SU-DHL-6 (cell line): ENCODE results near the gene ZNF45.

Source experiments
- H2AFZ ChIP-seq: fragments of 200-600 bp; sonication (generic); 2 replicates; pipeline ENCODE4 v1.6.1; 2014; ENCODE audit warnings: low read depth, mild to moderate bottlenecking, moderate library complexity, mixed read lengths, antibody characterized with exemption, low read length; ENCODE audit not compliant: severe bottlenecking
- H3F3A ChIP-seq: fragments of 200-600 bp; shearing (Covaris generic); 2 replicates; pipeline ENCODE4 v1.6.0; 2016; ENCODE audit warnings: antibody characterized with exemption, mild to moderate bottlenecking; ENCODE audit not compliant: insufficient read depth
- H3K27ac ChIP-seq: fragments of 200-600 bp; sonication (generic); 2 replicates; pipeline ENCODE4 v1.5.1; 2016; ENCODE audit warnings: low read depth, mild to moderate bottlenecking, low read length, moderate library complexity, mixed read lengths
- H3K27me3 ChIP-seq: fragments of 200-600 bp; sonication (generic), shearing (Covaris generic); 2 replicates; pipeline ENCODE4 v1.6.0; 2014; ENCODE audit warnings: mild to moderate bottlenecking, low read length
- H3K36me3 ChIP-seq: fragments of 200-600 bp; sonication (generic); 2 replicates; pipeline ENCODE4 v1.6.1; 2014; ENCODE audit warnings: mild to moderate bottlenecking, low read length, mixed read lengths
- H3K4me2 ChIP-seq: fragments of 300-600, 200-600 bp; shearing (Covaris generic), sonication (generic); 2 replicates; pipeline ENCODE4 v1.6.0; 2014; ENCODE audit warnings: low read length, low read depth, mild to moderate bottlenecking; ENCODE audit not compliant: poor library complexity, severe bottlenecking
- H3K4me3 ChIP-seq: fragments of 200-600 bp; sonication (generic); 2 replicates; pipeline ENCODE4 v1.5.1; 2014; ENCODE audit warnings: antibody characterized with exemption, low read length, mild to moderate bottlenecking, mixed read lengths; ENCODE audit not compliant: insufficient read depth, poor library complexity, severe bottlenecking
- H3K79me2 ChIP-seq: fragments of 200-600 bp; sonication (generic); 2 replicates; pipeline ENCODE4 v1.6.1; 2014; ENCODE audit warnings: mild to moderate bottlenecking, low read length, moderate library complexity; ENCODE audit not compliant: insufficient read depth
- H3K9ac ChIP-seq: fragments of 200-600 bp; sonication (generic); 2 replicates; pipeline ENCODE4 v1.7.0; 2014; ENCODE audit warnings: mild to moderate bottlenecking, low read length
- H3K9me2 ChIP-seq: fragments of 200-600 bp; sonication (generic); replicated peaks from 2 replicates; pipeline ENCODE4 v1.6.1; 2014; ENCODE audit warnings: low read length; ENCODE audit not compliant: insufficient read depth
- H3K9me3 ChIP-seq: fragments of 200-600 bp; sonication (generic); 2 replicates; pipeline ENCODE4 v1.6.1; 2014; ENCODE audit warnings: low read length, mixed read lengths; ENCODE audit not compliant: insufficient read depth
- H4K20me1 ChIP-seq: fragments of 200-600 bp; sonication (generic); 2 replicates; pipeline ENCODE4 v1.6.1; 2014; ENCODE audit warnings: low read depth, mild to moderate bottlenecking, antibody characterized with exemption, low read length, moderate library complexity, mixed read lengths
- CTCF ChIP-seq: fragments of 200-600 bp; sonication (generic); IDR thresholded peaks from one replicate; pipeline ENCODE4 v1.5.1; 2017; ENCODE audit warnings: antibody characterized with exemption, mild to moderate bottlenecking, low read length, moderate library complexity; ENCODE audit not compliant: insufficient read depth, poor library complexity, severe bottlenecking
- EZH2phosphoT487 ChIP-seq: fragments of 200-600 bp; sonication (generic), shearing (Covaris generic); conservative IDR thresholded peaks from 2 replicates; pipeline ENCODE4 v1.6.1; 2018; ENCODE audit warnings: mild to moderate bottlenecking, antibody characterized with exemption, low read length, moderate library complexity, mixed read lengths

Gene ZNF45

DNA sequence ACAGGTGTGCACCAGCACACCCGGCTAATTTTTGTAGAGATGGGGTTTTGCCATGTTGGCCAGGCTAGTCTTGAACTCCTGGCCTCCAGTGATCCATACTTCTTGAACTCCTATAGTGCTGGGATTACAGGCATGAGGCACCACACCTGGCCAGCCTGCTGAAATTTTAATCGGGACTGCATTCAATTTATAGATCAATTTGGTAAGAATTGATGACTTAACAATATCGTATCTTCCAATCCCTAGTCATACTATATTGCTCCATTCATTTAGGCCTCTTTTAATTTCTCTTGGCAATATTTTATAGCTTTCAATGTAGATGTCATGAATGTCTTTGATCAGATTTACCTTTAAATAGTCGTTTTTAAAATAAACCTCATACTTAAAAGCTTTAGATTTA, 5.6 kb upstream of the ZNF45 start:
- Histone ChIP-seq H3K9me3 (peaks cover 7% of the 10 kb centered on the region), H3K9me2 (no peaks in the 10 kb centered on the region), H2AFZ (no peak overlapping the region), H3K27me3 (no peaks in the 10 kb centered on the region), H3K27ac (no peak overlapping the region), H4K20me1 (no peaks in the 10 kb centered on the region), H3K4me2 (no peak overlapping the region), H3F3A (no peaks in the 10 kb centered on the region), H3K79me2 (no peaks in the 10 kb centered on the region), H3K9ac (no peak overlapping the region), H3K36me3 (0 out of 2 replicates have a peak, but pooled peaks cover 2% of the 10 kb centered on the region), H3K4me3 (no peak overlapping the region)
- no peak for TF ChIP-seq EZH2phosphoT487
- no peak for TF ChIP-seq CTCF

DNA sequence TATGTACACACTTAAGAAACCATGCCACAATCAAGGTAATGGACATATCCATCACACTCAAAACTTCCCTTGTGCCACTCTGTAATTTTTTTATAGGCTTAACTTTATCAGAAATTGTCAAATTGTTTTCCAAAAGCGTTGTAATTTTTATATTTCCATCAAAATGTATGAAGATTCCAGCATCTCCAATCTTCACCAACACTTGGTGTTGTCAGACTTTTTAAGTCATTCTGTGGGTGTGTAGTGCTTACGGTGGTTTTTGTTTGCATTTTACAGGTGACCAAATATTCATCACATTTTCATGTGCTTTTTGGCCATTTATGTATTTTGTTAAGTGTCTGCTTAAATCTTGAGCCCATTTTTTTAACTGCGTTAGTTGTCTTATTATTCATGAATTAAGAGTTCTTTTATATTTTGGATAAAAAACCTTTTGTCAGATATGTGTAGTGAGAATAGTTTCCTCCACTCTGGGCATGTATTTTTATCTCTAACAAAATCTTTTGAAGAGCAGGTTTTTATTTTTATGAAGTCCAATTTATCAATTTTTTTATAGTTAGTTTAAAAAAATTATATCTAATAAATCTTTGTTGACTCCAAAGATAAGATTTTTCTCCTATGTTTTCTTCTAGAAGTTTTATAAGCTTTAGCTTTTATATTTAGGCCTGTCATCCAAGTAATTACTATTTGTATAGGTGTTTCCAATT, 4.6 kb upstream of the ZNF45 start:
- Histone ChIP-seq H3K9me3 (peaks cover 7% of the 10 kb centered on the region), H2AFZ (no peak overlapping the region), H3K36me3 (0 out of 2 replicates have a peak, but pooled peaks cover 2% of the 10 kb centered on the region), H3K9me2 (no peaks in the 10 kb centered on the region), H3K27me3 (no peaks in the 10 kb centered on the region), H3K4me2 (no peak overlapping the region), H3K27ac (no peak overlapping the region), H3K4me3 (no peak overlapping the region), H4K20me1 (no peaks in the 10 kb centered on the region), H3F3A (no peaks in the 10 kb centered on the region), H3K9ac (no peak overlapping the region), H3K79me2 (no peaks in the 10 kb centered on the region)
- TF ChIP-seq EZH2phosphoT487: no peak
- no peak for TF ChIP-seq CTCF

GRCh38 chr19:43936188-43936587, 1.1 kb upstream of the ZNF45 start:
- Histone ChIP-seq H3K9me3 (peaks cover 7% of the 10 kb centered on the region), H3K4me2 (no peak overlapping the region), H3K36me3 (peaks cover 6% of the 10 kb centered on the region; the same call in 1 of the 2 replicates), H4K20me1 (no peaks in the 10 kb centered on the region), H3K27ac (no peak overlapping the region), H3K4me3 (no peak overlapping the region), H3K9me2 (no peaks in the 10 kb centered on the region), H3F3A (no peaks in the 10 kb centered on the region), H3K79me2 (no peaks in the 10 kb centered on the region; the same call in 1 of the 2 replicates), H3K9ac (no peak overlapping the region), H2AFZ (peak overlapping the region; percentile 98), H3K27me3 (no peaks in the 10 kb centered on the region)
- TF ChIP-seq EZH2phosphoT487 (no peak), CTCF (no peak)
